Esophagus muscularis mucosa (tissue), 3 donors: ENCODE results near the gene HERC6.

ENCODE experiments used
- POLR2A ChIP-seq: fragments of 450-650 bp; IDR thresholded peaks from one replicate; pipeline ENCODE4 v1.6.1; 2017; ENCODE audit warnings: antibody characterized with exemption, moderate library complexity, mild to moderate bottlenecking, low read depth
- TF ChIP-seq, protein P1 (sequence below), 3 experiments: fragments of 200-600 bp in 2 of 3; fragments of 450-650 bp in 1 of 3; sonication (generic) in 2 of 3; IDR thresholded peaks; one replicate each; pipeline ENCODE4 v1.5.1; 2017 to 2019; ENCODE audit warnings: antibody characterized with exemption in 3 of 3, mild to moderate bottlenecking in 2 of 3, moderate library complexity in 1 of 3

DNA sequence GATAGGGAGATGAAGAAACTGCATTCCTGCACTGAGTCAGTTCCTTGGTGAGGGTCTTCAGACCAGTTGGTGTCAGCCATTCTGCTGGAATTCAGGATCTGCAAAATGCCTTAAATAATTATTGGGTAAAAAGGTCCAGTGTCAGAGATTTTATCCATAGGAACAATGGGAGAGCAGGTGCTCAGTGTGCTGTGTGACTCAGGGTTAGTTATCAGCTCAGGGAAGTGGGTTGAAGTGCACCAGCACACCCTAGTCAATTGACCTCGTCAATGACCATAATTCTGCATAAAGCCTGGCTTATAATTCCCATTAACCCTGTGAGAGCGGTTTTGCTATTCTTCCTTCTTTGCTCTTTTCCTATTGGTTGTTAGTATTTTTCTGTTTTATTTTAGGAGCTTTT, 37.3 kb downstream of the HERC6 start:
- TF ChIP-seq, protein P1, sequence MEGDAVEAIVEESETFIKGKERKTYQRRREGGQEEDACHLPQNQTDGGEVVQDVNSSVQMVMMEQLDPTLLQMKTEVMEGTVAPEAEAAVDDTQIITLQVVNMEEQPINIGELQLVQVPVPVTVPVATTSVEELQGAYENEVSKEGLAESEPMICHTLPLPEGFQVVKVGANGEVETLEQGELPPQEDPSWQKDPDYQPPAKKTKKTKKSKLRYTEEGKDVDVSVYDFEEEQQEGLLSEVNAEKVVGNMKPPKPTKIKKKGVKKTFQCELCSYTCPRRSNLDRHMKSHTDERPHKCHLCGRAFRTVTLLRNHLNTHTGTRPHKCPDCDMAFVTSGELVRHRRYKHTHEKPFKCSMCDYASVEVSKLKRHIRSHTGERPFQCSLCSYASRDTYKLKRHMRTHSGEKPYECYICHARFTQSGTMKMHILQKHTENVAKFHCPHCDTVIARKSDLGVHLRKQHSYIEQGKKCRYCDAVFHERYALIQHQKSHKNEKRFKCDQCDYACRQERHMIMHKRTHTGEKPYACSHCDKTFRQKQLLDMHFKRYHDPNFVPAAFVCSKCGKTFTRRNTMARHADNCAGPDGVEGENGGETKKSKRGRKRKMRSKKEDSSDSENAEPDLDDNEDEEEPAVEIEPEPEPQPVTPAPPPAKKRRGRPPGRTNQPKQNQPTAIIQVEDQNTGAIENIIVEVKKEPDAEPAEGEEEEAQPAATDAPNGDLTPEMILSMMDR (IDR thresholded peaks at IDR 0.05), result no peak
- no peak for TF ChIP-seq POLR2A
